Stimulated activated CD4-positive, alpha-beta T cell treated with anti-CD3 and anti-CD28 coated beads, Interleukin-1b, Interleukin-23, amount 100 ng/mL, for 48 hours (primary cell): Measurements from ENCODE around the gene SLC25A4.

Experiments
- DNase-seq: peaks from one replicate; pipeline ENCODE4 v3.0.0-alpha.2; 2020

Gene SLC25A4

DNA sequence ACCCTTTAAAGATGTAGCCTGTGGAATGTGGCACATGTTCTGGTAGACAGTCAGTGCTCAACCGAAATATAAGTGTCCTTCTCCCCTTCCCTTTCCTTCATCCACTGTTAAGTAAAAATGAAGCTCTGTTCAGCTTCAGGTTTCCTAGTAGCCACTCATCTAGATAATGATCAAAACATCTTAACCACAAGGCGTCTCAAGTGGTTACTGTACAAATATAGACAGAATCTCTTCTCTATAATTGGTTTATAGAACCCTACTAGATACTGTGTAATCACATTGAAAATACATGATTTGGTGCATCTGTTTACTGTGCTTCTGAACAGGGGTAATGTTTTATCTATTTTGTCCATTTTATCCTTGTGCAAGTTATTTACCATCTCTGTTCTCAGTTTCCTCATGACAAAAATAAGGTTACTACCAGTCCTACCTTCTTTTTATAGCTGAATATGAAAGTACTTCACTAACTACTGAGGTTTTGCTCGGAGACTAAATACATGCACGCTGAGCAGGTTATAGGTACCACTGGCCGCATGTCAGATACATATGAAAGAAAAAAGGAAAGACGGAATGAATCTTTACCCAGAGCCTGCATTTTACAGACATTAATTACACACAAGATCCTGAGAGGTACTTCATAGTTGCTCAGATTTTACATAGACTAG is 20.3 kb upstream of the SLC25A4 start:
- no peak for DNase-seq

DNA sequence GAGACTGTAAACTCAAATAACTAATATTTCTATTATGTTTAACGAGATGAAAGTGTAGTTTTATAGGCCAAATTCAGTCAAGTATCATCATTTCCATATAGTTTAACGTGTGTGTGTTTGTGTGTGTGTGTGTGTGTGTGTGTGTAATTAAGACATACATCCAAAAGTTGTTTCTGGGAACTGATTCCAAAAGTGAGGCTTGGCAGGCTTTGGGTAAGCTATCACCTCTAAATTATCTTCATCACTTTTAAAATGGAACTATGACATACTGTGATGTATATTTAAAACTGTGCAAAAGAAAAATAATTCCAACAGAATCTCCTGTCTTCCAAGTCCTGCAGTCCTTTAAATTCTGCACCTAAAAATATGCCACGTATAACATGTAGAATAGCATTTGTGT is 19.1 kb upstream of the SLC25A4 start:
- no peak for DNase-seq

DNA sequence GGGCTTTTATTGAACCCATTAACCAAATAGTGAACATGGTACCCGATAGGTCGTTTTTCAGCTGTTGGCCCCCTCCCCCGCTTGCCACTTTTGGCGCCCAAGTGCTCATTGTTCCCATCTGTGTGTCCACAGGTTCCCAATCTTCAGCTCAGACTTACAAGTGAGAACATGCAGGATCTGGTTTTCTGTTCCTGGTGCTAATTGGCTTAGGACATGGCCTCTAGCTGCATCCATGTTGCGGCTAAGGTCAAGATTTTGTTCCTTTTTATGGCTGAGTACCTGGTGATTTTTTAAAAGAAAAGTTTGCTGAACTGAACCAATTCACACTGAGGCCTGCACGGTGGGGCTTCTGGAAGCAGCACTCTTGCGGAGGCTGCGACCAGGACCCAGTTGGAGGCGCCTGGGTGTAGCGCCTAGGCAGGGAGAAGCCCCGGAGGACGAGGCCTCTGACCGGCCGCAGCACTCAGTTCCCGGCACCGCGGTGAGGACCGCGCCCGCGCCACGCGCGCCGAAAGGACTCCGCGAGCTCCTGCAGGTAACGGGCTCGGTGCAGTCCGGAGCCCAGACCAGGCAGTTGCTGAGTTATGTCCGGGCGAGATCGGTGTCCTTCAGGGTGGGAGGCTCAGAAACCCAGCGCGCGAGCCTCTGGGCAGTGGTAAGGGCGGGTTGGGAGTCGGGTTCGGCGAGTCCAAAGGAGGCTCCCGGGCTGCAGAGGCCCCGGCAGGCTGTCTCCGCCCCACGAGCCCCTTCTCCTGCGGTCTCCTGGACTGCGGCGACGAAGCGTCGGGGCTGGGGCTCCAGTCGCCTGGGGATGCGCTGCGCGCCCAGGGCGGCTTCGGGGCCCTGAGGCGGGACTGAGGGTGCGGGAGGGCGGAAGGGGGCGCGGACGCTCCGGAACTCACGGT is 15.8 kb upstream of the SLC25A4 start:
- no peak for DNase-seq

DNA sequence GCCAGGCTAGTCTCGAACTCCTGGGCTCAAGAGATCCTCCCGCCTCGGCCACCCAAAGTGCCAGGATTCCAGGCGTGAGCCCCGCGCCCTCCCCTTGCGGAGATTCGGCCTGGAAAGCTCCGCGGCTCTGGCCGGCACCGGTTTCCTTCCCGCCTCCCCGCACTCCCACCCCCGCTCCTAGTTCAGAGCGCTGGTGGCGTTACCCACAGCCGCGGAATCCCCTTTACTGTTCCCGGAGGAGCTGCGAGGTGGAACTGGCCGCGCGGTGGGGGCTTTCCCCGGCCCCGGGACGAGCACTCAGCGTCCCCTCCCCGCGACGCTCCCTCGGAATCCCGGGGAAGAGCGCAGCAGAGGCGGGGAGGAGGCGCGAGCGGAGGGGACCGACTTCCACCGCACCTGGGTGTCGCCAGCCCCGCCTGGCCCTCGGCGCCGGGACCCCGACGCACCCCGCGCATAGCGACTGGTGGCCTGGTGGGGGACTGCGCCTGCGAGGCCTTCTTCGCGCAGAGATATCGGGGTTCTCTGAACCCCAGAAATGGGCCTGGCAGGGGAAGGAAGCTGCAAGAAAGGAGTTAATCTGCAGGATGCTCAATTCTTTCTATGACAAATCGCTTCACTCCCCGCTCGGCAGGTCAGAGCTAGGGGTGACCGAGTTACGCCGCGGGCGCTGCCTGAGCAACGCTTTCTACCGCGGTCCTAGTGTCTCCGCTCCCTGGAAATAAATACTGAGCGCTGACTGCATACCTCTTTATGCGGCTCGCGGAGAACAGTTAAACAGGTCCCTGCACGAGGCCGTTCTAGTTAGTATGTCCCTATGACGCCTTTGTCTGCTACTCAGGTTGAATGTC is 14.6 kb upstream of the SLC25A4 start:
- DNase-seq: peak; percentile 32

DNA sequence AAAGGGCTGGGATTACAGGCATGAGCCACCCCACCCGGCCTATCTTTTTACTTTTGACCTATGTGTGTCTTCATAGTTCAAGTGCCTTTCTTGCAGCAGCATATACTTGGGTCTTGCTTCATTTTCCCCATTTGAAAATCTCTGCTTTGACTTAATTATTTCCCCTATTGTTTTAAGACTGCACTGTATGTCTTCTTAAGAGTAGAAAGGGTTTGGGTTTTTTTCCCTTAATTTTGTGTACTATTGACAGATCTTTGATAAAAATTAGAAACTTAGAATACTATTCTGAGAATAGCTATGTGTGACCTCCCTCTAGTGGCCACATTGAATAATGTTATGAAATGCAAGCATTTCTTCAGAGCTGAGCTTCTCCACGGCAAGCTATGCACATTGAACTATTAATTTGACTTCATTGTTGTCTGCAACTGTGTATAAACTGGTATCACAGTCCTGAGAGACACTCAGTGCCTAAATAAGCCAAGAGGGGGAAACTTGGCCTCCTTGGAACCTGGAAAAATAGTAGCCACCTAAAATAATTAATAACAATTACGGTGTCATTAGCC is 8.7 kb upstream of the SLC25A4 start:
- no peak for DNase-seq

DNA sequence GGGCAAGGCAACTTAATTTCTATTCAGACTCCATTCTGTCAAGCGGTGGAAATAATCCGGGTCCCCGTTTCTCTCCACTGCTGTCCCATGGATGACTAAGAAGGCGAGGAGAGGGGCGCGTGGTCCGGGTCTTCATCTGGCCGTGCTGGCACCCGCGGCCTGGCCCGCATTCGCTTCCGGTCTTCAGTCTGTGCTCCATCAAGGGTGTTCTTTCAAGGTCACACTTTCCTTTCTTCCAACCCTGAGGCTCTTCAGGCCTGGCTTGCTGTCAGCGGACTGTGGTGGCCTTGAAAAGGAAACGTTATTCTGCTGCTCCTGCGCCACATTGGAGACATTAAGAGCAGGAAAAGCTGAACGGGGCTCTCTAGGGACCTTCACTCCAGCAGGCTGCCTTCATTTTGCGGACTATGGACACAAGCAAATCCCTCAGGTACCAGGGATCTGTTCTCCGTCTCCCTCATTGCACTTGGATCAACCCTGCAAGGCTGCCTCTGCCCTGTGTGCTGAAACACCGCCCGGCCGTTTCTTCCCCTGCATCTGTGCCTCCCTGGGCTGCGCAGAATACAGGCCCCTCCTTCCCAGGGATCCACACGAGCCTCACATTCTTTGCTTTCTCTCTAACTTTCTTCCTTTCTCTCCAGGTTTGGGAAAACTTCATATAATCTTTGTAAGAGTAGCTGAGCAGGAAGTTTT is 5.7 kb upstream of the SLC25A4 start:
- DNase-seq: no peak

DNA sequence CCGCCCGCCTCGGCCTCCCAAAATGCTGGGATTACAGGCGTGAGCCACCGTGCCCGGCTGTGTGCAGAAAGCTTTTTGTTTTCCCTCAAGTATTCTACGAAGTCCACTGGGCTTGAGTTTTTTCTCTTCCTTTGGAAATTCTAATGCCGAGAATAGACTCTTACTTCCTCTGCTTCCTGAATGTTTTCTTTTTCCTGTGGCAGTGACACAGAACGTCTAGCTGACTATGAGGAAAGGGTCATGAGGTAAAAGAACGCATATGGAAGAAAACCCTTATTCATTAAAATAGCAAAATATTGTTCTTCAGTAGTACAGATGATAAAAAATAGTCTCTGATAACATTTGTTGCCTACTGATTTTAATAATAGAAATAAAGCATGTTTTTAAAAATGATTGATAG is 4.9 kb upstream of the SLC25A4 start:
- DNase-seq: no peak

DNA sequence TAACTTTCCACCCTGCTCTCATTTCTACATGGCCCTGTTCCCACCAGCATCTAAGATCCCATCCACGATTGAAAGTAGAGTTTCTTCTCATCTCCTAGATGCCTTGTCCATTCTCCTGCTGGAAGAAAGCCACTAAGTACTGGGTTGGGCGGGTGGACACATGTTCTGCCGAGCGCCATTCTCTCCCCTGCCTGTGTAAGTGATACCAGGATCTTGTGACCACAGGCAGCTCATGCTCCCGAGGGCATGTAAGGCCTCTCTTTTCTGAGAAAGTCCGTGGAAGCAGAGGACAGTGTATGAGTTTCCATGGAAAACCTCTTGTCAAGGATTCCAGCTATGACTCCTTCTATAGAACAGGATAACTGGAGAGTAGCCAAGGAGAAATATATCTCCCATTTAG is 3.3 kb upstream of the SLC25A4 start:
- DNase-seq: no peak

DNA sequence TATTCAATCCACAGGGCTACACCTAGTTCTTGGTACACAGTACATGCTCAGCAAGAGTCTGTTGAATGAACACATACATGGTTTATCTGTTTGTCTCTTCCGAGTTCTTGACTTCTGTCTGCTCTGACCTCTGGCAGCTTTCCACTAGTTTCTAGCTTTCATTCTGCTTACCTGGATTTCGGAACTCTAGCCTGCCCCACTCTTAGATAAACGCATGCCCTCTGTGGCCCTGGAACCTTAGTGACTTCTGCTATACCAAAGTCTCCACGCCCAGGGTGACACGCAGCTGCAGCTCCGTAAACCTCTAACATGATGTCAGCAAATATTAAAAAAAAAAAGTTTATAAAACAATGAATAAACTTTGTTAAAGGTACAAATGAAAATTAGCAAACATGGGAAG is 1.3 kb upstream of the SLC25A4 start:
- DNase-seq: no peak

DNA sequence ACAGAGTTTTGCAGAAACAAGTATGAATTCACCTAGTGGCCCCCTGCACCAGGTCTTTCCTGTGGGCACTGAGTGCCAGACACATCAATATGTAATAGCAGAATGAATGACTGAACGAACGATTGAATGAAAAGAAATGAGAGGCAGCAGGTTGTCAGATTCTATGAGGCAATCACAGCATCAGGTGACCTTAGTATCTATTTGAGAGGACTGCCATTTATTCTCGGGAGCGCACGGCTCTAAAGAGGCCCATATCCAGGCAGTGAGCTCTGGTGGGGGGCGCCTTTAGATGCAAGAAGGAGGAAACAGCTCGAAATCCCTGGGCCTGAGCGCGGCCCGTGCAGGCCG is 528 bp upstream of the SLC25A4 start:
- no peak for DNase-seq

DNA sequence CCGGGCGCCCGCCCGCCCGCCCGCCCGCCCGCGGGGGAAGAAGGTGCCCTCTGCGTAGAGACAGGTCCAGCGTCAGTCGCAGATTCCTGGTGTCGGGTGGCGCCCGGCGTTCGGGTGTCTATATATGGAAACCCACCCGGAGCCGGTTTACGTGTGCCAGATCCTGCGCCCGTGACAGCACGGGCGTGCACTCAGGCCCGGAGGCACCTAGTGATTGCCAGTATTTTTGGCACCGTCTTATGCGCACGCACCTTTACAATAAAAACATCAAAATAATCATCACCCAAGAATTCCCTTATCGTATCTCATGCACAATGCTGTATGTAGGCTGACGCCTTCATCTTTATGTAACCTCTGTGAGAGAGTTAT is 519 bp downstream of the SLC25A4 start:
- peak; percentile 19 for DNase-seq

DNA sequence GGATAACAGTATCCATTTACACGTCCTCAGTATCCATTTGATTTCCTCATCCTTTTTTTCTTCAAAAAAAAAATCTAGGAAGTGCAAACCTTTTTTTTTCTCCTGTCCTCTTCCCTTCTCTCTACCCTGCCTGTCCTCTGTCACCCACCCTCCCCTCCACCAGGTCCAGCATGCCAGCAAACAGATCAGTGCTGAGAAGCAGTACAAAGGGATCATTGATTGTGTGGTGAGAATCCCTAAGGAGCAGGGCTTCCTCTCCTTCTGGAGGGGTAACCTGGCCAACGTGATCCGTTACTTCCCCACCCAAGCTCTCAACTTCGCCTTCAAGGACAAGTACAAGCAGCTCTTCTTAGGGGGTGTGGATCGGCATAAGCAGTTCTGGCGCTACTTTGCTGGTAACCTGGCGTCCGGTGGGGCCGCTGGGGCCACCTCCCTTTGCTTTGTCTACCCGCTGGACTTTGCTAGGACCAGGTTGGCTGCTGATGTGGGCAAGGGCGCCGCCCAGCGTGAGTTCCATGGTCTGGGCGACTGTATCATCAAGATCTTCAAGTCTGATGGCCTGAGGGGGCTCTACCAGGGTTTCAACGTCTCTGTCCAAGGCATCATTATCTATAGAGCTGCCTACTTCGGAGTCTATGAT is 1.7 kb downstream of the SLC25A4 start:
- DNase-seq: no peak

DNA sequence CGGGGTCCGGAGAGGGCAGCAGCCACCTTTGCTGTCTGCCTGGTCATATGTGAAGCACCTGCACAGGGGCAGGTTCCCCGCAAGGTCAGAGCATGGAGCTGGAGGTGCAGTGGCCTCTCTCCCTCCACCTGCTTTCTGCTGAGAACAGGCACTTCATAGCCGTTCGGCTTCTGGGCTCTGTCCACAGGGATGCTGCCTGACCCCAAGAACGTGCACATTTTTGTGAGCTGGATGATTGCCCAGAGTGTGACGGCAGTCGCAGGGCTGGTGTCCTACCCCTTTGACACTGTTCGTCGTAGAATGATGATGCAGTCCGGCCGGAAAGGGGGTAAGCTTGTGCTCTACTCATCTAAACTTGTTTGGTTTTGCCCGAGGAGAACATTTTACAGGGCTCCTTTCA is 2.5 kb downstream of the SLC25A4 start:
- DNase-seq: no peak

DNA sequence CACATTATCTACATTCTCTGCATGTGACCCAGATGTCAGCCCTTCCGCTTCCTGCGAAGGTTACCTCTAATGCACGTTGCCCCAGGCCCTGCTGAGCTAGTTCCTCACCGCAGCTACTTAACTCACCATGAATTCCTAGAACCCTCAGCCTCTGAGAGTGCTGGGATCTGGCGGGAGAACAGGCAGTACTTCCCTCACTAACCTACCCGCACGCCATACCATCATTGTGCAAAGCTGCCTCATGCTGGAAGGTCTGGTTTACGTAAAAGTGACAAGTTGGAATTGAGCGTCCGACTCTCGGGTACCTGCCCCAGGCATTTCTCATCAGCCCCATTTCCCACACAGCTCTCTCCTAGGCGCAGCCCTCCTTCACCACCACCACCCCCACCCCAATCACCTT is 6.3 kb downstream of the SLC25A4 start:
- DNase-seq: no peak

DNA sequence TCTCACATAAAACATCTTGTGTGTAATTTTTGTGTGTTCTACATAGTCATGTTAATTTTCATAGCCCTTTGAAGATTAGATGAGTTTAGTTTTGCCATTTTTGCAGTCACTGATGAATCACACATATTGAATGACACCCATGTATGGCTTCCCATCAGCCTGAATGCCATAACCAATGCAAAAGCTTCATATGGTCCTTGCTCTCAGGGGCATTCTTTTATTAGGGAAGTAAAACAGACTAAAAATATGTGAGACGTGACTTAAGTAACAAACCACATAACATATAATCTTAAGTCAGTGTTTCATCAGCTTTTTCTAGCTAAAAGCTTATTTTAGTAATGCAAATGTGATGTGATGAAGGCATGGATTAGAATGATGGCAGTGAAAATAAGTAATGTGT is 8.2 kb downstream of the SLC25A4 start:
- DNase-seq: no peak

DNA sequence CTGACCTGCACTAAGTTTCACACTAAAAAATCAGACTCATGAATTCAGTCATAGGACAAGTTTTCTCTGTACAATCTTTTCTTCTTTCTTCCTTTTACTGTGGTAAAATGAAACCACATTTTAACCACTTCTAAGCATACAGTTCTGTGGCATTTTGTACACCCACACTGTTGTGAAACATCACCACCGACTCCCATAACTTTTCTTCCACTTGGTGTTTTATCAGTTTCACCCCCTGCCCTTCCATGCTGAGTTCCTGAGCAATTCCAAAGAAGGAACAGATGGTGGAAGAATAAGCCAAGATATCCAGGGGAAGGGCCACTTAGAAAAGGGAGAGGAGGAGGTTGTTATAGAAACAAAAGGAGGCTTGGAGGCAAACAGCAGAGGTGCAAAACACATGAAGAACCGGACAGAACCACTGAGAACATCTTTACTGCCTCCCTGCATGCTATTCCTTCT is 22.6 kb downstream of the SLC25A4 start:
- DNase-seq: no peak

DNA sequence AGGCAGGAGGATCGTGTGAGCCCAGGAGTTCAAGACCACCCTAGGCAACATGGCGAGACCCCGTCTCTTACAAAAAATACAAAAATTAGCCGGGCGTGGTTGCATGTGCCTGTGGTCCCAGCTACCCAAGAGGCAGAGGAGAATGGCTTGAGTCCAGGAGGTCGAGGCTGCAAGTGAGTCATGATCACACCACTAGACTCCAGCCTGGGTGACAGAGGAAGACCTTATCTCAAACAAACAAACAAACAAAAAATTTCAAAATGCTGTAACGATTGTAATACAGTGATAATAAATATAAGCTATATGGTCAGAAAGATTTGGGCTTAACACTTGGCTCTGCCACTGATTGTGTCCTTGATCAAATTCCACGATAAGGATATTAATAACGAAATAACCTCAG is 24.2 kb downstream of the SLC25A4 start:
- no peak for DNase-seq

DNA sequence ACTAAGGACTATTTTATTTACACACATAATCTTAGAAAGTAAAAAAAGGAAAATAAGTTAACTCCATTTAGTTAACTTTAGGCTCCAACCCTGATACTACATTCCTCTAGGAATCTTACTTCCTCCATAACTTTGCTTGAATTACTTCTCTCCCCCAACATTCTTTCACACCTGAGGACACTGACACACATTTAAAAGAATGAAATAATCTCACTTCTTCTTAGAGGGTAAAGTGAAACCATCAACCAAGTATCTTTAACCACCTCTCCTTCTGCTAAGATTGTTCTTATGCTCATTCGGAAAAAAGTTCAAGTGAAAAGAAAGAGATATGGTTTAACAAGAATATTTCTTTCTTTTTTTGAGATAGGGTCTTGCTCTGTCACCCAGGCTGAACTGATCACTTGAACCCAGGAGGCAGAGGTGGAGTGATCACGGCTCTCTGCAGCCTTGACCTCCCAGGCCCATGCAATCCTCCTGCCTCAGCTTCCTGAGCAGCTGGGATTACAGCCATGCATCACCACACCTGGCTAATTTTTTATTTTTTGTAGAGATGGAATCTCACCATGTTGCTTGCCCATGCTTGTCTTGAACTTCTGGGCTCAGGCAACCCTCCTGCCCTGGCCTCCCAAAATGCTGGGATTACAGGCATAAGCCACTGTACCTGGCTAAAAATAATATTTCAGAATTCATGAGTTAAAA is 28.5 kb downstream of the SLC25A4 start:
- DNase-seq: no peak

DNA sequence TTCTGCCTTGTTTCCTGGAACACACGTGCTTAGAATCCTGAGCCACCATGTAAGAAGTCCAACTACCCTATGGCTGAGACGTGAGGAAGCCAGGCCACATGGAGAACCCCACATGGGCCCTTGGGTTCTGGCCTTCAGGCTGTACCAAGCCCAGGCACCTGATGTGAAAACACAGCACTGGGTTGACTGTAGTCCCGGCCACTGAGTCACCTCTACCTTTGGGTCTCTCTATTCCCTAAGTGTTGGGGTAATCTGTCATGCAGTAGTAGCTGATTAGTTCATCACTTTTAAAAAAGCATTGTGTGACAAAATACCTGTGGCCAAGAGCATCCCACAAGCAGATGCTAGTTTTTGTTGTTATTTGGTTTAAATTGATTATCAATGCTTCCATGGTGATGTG is 36.4 kb downstream of the SLC25A4 start:
- DNase-seq: peak; percentile 13

DNA sequence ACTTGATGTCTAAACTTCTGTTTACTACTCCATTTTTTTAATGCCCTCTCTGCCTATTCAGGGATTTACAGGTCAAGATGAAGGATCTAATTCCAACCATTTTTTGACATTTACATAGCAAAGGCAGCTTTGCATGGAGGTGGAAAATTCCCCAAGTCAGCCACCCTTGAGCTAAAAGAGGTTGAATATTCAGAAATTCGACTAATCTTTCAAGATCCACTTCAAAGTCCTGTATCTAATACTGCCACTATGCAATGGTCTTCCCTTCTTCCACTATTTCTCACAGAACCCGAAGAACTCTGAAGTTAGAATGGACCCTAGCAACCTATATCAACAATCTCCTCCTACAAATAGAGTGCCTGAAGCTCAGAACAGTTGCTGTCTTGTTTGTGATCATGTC is 39.2 kb downstream of the SLC25A4 start:
- no peak for DNase-seq

DNA sequence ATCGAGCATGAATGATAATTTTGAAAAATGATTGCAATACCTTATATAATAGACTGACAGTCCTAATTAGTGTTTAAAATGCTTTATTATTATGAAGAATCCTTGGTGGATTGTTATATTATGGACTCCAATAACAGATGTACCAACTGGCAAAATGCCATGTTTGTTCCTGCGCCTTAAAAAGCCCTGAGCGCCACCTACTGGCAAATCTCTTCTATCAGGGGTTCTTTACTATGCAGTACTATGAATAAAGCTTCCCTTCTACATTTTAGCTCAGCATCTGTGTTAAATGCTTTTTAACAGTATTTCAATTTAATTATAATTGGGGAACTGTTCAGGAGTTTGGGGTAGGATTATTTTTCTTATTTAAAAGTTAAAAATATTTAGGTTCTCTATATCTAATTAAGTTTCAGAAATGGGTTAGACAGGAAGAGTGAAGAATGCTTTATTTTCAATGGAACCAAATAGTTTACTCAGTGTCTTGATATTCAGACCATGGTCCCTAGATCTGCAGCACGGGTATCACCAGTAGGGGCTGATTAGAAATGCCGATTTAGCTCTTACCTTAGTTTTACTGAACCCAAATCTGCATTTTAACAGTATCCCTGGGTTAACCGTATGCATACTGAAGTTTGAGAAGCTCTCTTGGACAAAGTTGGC is 40.7 kb downstream of the SLC25A4 start:
- peak; percentile 68 for DNase-seq
